Osteocyte (in vitro differentiated cells): Measurements from ENCODE around the gene XPO4. TPM values are rescaled to one million over a fixed set of nuclear protein-coding genes. Genes with fewer than 3 reads are reported as not detected.
A peak's percentile ranks its signal among the peaks of the same experiment; 100 is the strongest.

Source experiments
- DNase-seq: peaks from one replicate; pipeline ENCODE4 v3.0.0; 2021; ENCODE audit warnings: mixed read lengths; ENCODE audit not compliant: unreplicated experiment; ENCODE audit errors: extremely low spot score
- H3K27ac Mint-ChIP-seq: one replicate; pipeline ENCODE4 v1.8.0; 2021; ENCODE audit warnings: mild to moderate bottlenecking, mixed read lengths; ENCODE audit not compliant: unreplicated experiment
- H3K27me3 Mint-ChIP-seq: one replicate; pipeline ENCODE4 v1.8.0; 2021; ENCODE audit warnings: mixed read lengths; ENCODE audit not compliant: unreplicated experiment
- H3K36me3 Mint-ChIP-seq: one replicate; pipeline ENCODE4 v1.8.0; 2021; ENCODE audit warnings: mixed read lengths; ENCODE audit not compliant: unreplicated experiment
- H3K4me1 Mint-ChIP-seq: one replicate; pipeline ENCODE4 v1.8.0; 2021; ENCODE audit warnings: mixed read lengths; ENCODE audit not compliant: unreplicated experiment
- H3K4me3 Mint-ChIP-seq: one replicate; pipeline ENCODE4 v1.8.0; 2021; ENCODE audit warnings: mild to moderate bottlenecking, moderate library complexity, mixed read lengths; ENCODE audit not compliant: unreplicated experiment
- H3K9me3 Mint-ChIP-seq: one replicate; pipeline ENCODE4 v1.8.0; 2021; ENCODE audit warnings: mixed read lengths; ENCODE audit not compliant: unreplicated experiment
- CTCF ChIP-seq: fragments of 200-600 bp; sonication (generic); IDR thresholded peaks from 2 replicates; pipeline ENCODE4 v1.5.0; 2021; ENCODE audit warnings: antibody characterized with exemption, mild to moderate bottlenecking, moderate library complexity
- total RNA-seq: library from RNA; stranded (reverse); gene quantifications from 2 replicates; pipeline ENCODE4 v1.2.1, GENCODE V29; 2021

The XPO4 gene
- total RNA-seq, 1 donor from 2014 or later, result 13.9 TPM

DNA sequence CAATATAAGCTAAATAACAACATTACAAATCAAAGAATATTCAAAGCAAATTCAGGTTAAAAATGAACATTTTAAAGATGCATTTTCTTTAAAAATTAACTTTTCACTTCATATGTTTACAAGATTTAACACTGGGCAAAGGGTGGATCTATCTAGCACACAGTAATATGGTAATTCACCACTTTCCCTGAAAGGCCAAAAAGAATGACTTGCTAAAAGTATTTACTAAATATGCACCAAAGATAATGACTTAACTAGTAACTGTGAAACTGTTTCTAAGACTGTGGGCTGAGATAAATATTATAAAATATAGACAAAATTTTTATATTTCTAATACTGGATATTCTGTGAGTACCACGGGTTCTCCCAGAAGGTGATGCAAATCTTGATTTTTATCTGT lies 124.2 kb downstream of the XPO4 start:
- H3K9me3 Mint-ChIP-seq, result no peaks in the 10 kb centered on the region
- DNase-seq, result no peak

GRCh38 chr13:20776751-20777150 lies 125.8 kb downstream of the XPO4 start:
- Mint-ChIP-seq H3K4me3 (no peak overlapping the region), H3K4me1 (peaks cover 19% of the 10 kb centered on the region), H3K27me3 (no peaks in the 10 kb centered on the region), H3K36me3 (peaks cover 9% of the 10 kb centered on the region), H3K27ac (no peak overlapping the region), H3K9me3 (no peaks in the 10 kb centered on the region)
- no peak for DNase-seq
- no peak for TF ChIP-seq CTCF

More for the DNA sequence above, 124.2 kb downstream of the XPO4 start:
- no peak overlapping the region for H3K4me3 Mint-ChIP-seq
- H3K4me1 Mint-ChIP-seq, result peaks cover 7% of the 10 kb centered on the region
- H3K27ac Mint-ChIP-seq, result no peak overlapping the region
- H3K27me3 Mint-ChIP-seq, result no peaks in the 10 kb centered on the region
- peaks cover 11% of the 10 kb centered on the region for H3K36me3 Mint-ChIP-seq
- no peak for TF ChIP-seq CTCF

DNA sequence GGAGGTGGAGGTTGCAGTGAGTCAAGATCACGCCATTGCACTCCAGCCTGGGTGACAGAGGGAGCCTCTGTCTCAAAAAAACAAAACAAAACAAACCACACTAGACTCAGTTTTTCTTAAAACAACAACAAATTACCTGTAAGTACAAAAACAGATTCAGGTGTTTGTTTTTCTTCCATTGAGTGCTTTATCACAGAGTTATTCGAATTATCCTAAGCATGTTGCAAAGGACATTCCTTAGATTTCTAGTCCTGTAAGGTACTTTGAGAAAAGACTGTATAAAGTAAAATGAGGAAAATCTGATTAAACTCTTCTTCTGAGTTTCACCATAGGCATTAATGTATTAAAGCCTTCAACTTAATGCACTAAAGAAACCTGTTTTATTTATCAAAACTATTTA lies 126.6 kb downstream of the XPO4 start:
- H3K27ac Mint-ChIP-seq, result no peak overlapping the region
- H3K36me3 Mint-ChIP-seq, result peaks cover 10% of the 10 kb centered on the region
- no peak for DNase-seq
- peaks cover 22% of the 10 kb centered on the region for H3K4me1 Mint-ChIP-seq
- no peak for TF ChIP-seq CTCF
- no peak overlapping the region for H3K4me3 Mint-ChIP-seq
- peaks cover 3% of the 10 kb centered on the region for H3K9me3 Mint-ChIP-seq
- no peaks in the 10 kb centered on the region for H3K27me3 Mint-ChIP-seq

DNA sequence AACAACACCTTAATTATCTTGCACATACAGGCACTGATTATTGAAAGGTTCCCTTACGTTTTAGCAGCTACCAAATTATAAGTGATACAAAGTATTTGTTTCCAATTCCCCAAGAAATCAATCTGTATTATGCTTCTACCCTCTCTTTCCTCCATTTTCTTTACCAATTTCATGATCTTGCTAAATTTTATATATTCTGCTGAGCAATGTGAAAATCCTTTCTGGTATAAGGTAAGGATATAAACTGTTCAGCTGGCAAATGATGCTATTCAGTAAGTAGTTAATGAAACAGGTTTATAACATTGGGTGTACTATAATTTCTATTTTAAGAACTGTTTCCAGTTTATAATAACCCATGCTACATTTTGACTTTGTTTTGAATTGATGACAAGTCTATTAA lies 127.8 kb downstream of the XPO4 start:
- DNase-seq, result no peak
- no peak for TF ChIP-seq CTCF
- peaks cover 11% of the 10 kb centered on the region for H3K9me3 Mint-ChIP-seq
- peaks cover 16% of the 10 kb centered on the region for H3K36me3 Mint-ChIP-seq
- H3K27ac Mint-ChIP-seq, result peak overlapping the region; percentile 47
- H3K27me3 Mint-ChIP-seq, result no peaks in the 10 kb centered on the region
- peak overlapping the region; percentile 99 for H3K4me3 Mint-ChIP-seq
- H3K4me1 Mint-ChIP-seq, result peaks cover 22% of the 10 kb centered on the region

DNA sequence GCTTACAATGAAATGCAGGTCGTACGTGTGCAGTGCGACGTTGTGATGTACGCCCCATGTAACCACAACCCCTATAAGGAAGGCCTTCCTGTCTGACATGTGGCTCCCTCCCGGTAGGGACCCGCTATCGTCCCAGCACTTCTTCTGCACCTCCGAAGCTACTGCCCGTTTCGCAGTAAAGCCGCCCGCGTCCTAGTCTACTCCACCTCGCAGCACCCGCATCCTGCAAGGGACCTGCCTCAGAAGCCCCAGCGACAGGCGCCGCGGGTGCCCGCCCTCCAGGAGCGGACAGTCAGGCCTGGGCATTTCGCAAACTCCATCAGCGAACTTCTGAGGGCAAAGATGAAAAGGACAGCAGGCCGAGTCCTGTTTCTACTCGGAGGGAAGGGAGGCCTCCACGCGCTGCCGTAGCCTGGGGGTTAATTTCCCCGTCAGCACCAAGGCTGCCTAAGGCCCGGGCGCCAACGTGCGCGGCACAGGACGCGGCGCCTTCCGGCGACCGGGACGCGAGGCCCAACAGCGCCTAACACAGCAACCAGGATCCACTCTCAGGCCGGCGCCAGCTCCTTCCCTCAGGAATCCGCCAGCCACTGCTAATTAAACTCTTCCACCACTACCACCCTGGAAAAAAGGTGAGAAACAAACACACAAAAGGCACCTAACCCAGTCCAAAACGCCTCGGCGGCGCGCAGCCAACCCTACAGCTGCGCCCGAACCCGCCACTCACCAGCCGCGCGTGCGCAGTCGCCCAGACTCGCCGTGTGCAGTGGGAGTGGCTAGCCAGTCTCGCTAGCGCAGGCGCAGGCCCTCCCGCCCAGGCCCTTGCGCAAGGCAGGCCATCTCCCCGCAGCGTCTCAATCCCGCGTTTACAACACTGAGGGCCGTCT lies 129.1 kb downstream of the XPO4 start, which contains the start of gene EEF1AKMT1:
Gene EEF1AKMT1, minus strand, starts transcription at position 768 of the 887 bp plus-strand sequence. CDS start 16,363 bp downstream, outside the sequence.
- peaks cover 22% of the 10 kb centered on the region for H3K4me1 Mint-ChIP-seq
- peak within 1 kb of the TSS; percentile 99 for H3K4me3 Mint-ChIP-seq
- H3K27me3 Mint-ChIP-seq, result no peaks in the 10 kb centered on the region
- peak; percentile 98 for DNase-seq
- H3K27ac Mint-ChIP-seq, result peak within 1 kb of the TSS; percentile 99
- peaks cover 22% of the 10 kb centered on the region for H3K9me3 Mint-ChIP-seq
- TF ChIP-seq CTCF, result no peak
- H3K36me3 Mint-ChIP-seq, result peaks cover 27% of the 10 kb centered on the region
